ENCODE results near the gene PLSCR5.
A peak's percentile ranks its signal among the peaks of the same experiment; 100 is the strongest.

PLSCR5 gene

DNA sequence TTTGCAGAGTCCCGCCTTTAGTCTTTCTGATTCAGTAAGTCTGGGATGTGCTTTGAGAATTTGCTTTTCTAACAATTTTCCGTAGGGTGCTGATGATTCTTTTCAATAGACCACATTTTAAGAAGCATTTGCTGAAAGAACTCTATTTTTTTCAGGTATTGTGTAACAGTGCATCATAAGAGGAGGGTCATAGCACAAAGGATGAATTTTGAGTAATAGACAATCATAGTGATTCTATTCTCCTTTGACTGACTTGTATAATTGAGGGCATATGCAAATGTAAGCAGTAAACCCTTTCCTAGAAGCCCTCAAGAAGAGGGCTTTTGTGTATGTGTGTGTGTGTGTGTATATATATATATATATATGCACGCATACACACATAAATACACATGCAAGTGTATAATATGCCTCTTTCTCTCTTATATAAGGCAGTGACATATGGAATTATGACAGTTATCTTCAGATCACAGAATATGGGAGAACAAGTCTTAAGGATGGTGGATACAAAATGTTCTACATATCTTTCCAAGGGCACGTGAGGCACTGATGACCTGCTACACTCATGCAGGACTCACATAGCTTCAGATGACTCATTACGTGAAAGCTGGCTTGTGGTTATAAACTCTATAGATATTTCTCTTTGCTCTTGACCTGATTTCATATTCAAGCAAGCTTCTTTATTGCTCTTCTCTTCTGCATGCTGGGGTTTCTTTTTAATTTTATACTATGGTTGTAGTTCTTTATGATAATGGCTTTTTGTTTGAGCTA, 54.2 kb downstream of the PLSCR5 start:
- TF ChIP-seq, protein P1, sequence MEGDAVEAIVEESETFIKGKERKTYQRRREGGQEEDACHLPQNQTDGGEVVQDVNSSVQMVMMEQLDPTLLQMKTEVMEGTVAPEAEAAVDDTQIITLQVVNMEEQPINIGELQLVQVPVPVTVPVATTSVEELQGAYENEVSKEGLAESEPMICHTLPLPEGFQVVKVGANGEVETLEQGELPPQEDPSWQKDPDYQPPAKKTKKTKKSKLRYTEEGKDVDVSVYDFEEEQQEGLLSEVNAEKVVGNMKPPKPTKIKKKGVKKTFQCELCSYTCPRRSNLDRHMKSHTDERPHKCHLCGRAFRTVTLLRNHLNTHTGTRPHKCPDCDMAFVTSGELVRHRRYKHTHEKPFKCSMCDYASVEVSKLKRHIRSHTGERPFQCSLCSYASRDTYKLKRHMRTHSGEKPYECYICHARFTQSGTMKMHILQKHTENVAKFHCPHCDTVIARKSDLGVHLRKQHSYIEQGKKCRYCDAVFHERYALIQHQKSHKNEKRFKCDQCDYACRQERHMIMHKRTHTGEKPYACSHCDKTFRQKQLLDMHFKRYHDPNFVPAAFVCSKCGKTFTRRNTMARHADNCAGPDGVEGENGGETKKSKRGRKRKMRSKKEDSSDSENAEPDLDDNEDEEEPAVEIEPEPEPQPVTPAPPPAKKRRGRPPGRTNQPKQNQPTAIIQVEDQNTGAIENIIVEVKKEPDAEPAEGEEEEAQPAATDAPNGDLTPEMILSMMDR (IDR thresholded peaks at IDR 0.05; ENCODE audit: borderline replicate concordance, control extremely low read depth, extremely low read depth, insufficient read depth, missing control alignments): no peak
- in situ Hi-C loops (cut with MboI; ENCODE audit: low sequenced_read_pairs, unreplicated experiment): no loop called here
- DNase-seq (ENCODE audit: low spot score): peak; percentile 20

DNA sequence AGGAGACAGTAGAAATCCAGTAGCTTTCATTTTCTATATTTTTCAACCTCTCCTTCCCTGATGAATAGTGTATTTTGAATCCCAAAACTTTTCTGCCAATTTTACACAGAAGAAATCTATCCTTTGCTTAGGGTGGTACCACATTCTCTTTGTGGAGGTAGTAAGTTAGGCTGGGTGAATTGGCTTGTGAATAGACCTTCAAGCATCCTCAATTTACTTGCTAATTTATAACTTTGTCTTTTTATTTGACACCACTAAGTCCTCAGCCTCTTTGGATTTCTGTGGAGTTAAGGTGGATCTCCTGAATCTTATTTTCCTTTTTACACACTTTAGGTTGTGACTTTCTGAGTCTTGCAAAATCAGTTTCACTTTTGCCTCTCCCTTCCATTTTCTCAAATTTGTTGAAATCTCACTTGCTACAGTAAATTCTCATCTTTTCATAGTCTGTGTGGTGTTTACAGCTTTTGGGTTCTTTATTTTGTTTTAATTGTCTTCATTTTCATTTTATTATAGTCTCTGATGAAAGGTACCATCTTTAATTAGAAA, 55.0 kb downstream of the PLSCR5 start:
- in situ Hi-C loops (cut with MboI; ENCODE audit: low sequenced_read_pairs, unreplicated experiment): no loop called here
- TF ChIP-seq, protein P1 (IDR thresholded peaks at IDR 0.05; ENCODE audit: borderline replicate concordance, control extremely low read depth, extremely low read depth, insufficient read depth, missing control alignments): no peak

DNA sequence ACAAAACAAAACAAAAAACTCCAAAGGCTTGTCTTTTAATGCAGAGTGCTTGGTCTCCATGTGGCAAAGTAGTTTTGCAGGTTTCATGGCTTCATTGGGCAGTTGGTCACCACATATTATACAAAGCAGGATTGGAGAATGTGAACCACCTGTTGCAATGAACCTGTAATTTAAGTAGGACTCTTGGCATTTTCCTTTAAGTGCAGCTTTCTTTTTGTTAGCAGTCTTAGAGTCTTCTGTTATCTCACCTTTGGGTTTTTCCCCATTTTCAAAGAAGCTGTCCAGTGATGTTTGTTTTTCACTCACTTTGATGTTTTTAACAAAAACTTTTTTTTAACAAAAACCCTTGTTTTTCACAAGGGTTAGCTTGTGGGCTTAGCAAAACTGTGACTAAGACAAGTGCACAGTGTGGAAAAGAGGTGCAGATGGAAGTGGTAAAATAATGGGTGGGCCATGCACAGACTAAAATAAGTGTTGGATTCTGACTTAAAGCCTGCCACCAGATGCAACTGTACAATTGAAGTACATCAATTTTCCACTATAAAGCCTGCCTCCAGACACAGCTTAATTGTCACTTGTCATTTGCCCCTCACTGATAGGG, 57.8 kb downstream of the PLSCR5 start:
- DNase-seq (ENCODE audit: low spot score): no peak
- in situ Hi-C loops (cut with MboI; ENCODE audit: low sequenced_read_pairs, unreplicated experiment): no loop called here
- TF ChIP-seq, protein P1 (IDR thresholded peaks at IDR 0.05; ENCODE audit: borderline replicate concordance, control extremely low read depth, extremely low read depth, insufficient read depth, missing control alignments): no peak

More for the DNA sequence above, 55.0 kb downstream of the PLSCR5 start:
- DNase-seq (ENCODE audit: low spot score): no peak

DNA sequence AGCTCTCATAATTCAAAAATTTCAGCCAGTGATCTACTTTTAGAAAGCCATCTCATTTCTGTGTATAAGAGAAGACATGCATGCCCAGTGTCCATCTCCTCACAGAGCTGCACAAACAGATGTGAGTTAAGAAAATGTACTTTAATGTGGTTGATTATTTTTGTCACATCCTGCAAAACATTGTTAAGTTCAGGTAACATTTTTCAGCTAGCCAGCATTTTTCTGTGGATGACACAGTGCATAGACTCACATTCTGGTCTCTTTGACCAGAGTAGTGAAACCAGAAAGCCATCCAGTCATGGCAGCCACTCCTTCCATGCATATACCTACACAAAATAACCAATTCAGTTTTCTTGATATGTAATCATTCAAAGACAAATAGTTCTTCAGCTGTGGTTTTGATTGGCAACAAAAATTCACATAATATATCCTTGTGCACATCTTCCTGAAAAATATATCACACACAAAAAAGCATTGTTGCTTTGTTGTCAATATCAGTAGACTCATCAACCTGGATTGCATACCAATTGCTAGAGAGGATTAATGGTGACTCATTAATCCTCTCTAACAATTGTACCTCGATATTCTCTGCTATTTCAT, 58.7 kb downstream of the PLSCR5 start:
- in situ Hi-C loops (cut with MboI; ENCODE audit: low sequenced_read_pairs, unreplicated experiment): no loop called here
- no peak for DNase-seq (ENCODE audit: low spot score)
- TF ChIP-seq, protein P1 (IDR thresholded peaks at IDR 0.05; ENCODE audit: borderline replicate concordance, control extremely low read depth, extremely low read depth, insufficient read depth, missing control alignments): no peak

DNA sequence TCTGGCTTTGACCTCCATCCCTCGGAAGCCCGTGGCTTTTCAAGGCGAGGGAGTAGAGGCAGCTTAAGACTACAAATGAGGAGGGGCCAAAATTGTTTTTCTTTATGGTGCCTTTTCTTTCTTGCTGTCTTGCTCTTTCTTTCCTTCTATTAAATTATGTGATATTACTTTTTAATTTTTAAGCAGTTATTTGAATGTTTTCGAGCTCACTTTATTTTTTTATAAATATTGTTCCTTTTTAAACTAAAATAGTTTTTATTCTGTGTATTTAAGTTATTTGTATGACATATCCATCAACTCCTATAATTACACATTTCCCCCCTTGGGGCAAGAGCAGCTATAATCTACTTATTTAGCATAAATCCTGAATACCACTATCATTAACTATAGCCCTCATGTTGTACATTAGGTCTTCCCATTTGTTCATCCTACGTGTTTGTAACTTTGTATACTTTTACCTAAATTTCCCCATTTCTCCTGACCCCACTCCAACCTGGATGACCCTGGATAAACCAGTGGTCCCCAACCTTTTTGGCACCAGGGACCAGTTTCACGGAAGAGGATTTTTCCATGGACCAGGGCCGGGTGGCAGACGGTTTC, 60.1 kb downstream of the PLSCR5 start:
- in situ Hi-C loops (cut with MboI; ENCODE audit: low sequenced_read_pairs, unreplicated experiment): no loop called here
- TF ChIP-seq, protein P1 (IDR thresholded peaks at IDR 0.05; ENCODE audit: borderline replicate concordance, control extremely low read depth, extremely low read depth, insufficient read depth, missing control alignments): no peak
- DNase-seq (ENCODE audit: low spot score): no peak
